GM19193 (cell line): ENCODE measurements around the gene NDEL1.

Experiments
- POLR2A ChIP-seq: IDR thresholded peaks from 4 replicates; pipeline ENCODE4 v1.6.1; 2011; ENCODE audit not compliant: insufficient read depth, insufficient read length; ENCODE audit errors: extremely low read depth

Gene NDEL1

GRCh38 chr17:8435245-8436168 lies at the start of gene NDEL1:
NDEL1 (plus strand) TSS chr17:8435884; CDS start chr17:8444272, 8,388 bp downstream.
- TF ChIP-seq POLR2A, result peak; percentile 94

- no peak for TF ChIP-seq POLR2A
Observed at GRCh38 chr17:8386841-8387240, 48.8 kb upstream of the NDEL1 start.

GRCh38 chr17:8387914-8388651 lies 47.6 kb upstream of the NDEL1 start:
- TF ChIP-seq POLR2A, result no peak

- TF ChIP-seq POLR2A, result no peak
Observed at GRCh38 chr17:8391711-8392110, 44.0 kb upstream of the NDEL1 start.

- TF ChIP-seq POLR2A, result no peak
Observed at GRCh38 chr17:8392274-8392673, 43.4 kb upstream of the NDEL1 start.

- TF ChIP-seq POLR2A, result no peak
Observed at GRCh38 chr17:8392674-8393469, 42.8 kb upstream of the NDEL1 start.

- TF ChIP-seq POLR2A, result no peak
Observed at GRCh38 chr17:8393470-8394231, 42.0 kb upstream of the NDEL1 start.

GRCh38 chr17:8397636-8398035 lies 38.0 kb upstream of the NDEL1 start, which contains the start of gene RNF222:
RNF222 (minus strand) TSS chr17:8397827; CDS start chr17:8393461, 4,366 bp downstream.
- TF ChIP-seq POLR2A, result no peak

GRCh38 chr17:8398980-8399379 lies 36.7 kb upstream of the NDEL1 start:
- TF ChIP-seq POLR2A, result no peak

GRCh38 chr17:8401107-8401506 lies 34.6 kb upstream of the NDEL1 start:
- no peak for TF ChIP-seq POLR2A

- no peak for TF ChIP-seq POLR2A
Observed at GRCh38 chr17:8402921-8403536, 32.7 kb upstream of the NDEL1 start.

- no peak for TF ChIP-seq POLR2A
Observed at GRCh38 chr17:8405499-8406016, 30.1 kb upstream of the NDEL1 start.

- no peak for TF ChIP-seq POLR2A
Observed at GRCh38 chr17:8406174-8406573, 29.5 kb upstream of the NDEL1 start.
